NCI-H1417 (cell line): ENCODE data around the gene LAMC3.

Experiments used
- DNase-seq, 3 experiments: peaks; one replicate each; lab custom pipeline; 2025; lab: John Stamatoyannopoulos, UW

The LAMC3 gene

DNA sequence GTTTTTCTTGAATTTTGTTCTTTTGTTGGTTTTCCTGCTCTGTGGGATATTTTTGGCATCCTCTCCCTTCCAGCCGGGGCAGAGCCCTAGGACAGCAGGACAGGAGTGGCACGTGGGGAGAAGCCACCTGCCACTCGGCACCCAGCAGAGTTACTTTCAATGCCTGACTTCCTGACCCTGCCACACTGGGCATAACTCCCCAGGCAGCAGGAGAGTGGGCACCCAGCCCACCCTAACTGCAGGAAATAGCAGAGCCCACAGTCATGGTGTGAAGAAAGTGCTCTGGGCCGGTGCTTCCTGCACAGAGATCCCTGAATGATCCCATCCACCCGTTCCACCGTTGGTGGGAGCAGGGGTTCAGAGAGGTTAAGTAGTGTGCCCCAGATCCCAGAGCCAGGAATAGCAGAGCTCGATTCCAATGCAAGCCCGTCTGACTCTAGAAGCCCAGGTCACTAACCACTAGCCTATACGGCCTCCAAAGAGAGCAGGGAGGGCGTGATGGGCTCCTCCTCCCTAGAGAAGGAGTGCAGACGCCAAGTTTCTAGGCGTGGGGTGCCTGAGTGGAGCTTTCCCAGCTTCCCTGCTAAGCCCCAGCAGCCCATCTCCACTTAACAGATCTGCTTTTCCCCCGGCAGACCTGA, 108.3 kb downstream of the LAMC3 start:
- DNase-seq, result no peak

DNA sequence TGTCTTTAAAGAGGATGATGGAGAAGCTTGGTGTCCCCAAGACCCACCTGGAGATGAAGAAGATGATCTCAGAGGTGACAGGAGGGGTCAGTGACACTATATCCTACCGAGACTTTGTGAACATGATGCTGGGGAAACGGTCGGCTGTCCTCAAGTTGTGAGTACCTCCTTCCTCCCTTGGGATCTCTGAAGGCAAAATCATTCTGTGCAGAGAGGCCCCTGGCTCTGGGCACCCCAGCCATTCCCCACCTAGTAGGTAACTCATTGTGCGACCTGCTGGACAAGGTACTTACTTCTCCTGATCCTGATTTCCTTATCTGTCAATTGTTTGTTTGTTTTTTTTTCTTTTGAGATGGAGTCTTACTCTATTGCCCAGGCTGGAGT, 108.8 kb downstream of the LAMC3 start:
- no peak for DNase-seq

DNA sequence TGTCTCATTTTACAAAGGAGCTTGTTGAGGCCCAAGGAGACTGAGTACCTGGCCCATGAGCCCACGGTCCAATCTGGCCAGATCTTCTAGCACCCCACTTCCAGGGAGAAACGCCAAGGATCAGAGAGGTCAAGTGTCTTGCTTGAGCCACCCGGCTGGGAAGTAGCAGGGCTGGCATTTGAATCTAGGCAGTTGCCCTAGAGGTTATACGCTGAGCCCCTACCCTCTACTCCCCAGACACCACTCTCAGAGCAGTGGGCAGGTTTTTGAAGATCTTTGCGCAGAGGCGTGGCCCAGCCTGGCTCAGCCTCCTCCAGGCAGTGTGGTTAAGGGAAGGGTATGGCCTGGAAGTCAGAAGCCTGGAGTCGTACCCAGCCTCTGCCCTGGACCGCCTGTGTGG, 110.6 kb downstream of the LAMC3 start:
- no peak for DNase-seq

DNA sequence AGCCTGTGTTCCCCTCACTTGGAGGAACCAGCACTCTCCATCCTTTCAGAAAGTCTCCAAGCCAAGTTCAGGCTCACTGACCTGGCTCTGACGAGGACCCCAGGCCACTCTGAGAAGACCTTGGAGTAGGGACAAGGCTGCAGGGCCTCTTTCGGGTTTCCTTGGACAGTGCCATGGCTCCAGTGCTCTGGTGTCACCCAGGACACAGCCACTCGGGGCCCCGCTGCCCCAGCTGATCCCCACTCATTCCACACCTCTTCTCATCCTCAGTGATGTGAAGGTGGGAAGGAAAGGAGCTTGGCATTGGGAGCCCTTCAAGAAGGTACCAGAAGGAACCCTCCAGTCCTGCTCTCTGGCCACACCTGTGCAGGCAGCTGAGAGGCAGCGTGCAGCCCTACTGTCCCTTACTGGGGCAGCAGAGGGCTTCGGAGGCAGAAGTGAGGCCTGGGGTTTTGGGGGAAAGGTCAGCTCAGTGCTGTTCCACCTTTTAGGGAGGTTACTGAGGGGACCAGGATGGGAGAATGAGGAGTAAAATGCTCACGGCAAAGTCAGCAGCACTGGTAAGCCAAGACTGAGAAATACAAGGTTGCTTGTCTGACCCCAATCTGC, 111.8 kb downstream of the LAMC3 start:
- DNase-seq, result no peak

DNA sequence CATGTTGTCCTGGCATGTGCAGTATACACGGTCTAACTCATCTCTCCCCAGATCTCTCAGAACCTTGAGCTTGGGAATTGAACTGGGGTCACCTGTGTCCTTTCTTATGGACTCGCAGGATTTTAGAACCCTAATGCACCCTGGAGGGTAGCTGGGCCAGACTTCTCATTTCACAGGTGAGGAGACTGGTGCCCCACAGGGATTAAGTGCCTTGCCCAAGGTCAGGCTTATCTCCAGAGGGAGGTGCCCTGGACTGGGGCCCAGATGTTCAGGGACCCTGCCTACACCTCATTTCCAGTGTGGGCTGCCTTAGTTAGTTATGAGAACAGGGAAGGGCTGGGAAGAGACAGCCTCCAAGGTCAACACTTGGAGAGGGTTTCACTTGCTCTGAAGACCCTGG, 112.4 kb downstream of the LAMC3 start:
- DNase-seq, result no peak

DNA sequence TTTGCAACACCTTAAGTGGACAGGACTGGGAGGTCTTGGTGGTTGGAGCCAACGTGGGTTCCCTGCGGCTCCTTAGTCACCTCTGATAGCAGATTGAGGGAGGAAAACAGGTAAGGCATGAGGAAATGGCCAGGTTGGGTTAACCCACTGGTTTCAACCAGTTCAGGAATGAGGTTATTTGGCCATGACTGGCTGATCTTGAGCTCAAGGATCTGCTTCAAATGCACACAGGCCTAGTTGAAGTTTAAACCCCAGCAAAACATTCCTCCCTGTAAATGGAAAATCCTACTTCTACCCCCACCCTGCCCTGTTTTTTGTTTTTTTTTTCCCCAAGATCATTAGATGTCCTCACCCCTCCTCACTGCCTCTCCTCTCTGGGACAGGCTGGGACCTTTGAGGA, 113.2 kb downstream of the LAMC3 start:
- DNase-seq, result no peak

DNA sequence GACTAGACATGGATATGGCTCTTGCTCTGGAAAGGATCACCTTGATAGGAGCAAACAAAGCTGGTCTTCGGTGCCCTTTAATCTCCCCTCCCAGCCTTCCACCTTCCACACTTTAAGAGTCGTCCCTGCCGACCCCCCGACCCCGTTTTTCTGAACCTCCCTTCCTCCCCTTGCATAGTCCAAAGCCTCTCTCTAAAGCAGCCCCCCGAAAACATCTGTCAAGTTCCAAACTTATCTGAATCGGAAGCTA, 116.0 kb downstream of the LAMC3 start:
- no peak for DNase-seq

DNA sequence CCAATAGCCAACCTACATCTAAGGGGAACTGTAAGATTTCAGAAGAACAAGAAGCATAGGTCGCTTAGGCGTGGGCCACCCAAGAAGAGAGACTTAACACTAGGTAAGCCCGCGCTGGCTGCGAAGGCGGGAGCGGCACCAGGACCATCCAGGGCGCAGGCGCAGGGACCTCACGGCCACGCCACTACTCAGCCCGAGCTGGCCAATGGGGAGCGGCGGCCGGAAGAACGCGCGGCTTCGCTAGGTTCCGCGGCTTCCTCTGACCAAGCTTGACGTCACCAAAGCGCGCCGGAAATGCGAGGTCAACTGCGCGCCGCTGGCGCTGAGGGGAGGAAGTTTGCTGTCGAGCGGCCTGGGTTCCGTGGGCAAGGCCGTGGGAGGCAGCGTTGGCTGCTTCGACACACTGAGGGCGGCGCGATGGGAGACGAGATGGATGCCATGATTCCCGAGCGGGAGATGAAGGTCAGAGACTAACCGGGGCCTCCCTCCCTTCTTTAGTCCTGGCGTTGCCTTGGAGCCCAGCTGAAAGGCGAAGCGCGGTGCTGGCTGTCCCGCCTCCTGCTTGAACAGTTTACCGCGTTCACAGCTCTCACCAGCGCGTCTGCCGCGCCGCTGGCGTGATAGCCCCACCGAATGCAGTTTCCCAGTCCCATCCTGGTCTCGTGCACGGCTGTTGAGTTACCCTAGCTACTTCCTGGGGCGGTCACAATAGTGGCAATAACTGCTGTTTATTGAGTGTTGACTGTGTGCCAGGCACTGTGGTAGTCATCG, 116.5 kb downstream of the LAMC3 start, which contains the start of gene NUP214:
Gene NUP214 (plus strand): TSS at position 299 of the 771 bp plus-strand sequence. CDS start 119 bp downstream, at position 418.
- peak; percentile 96 to 99 (median 99) for DNase-seq

DNA sequence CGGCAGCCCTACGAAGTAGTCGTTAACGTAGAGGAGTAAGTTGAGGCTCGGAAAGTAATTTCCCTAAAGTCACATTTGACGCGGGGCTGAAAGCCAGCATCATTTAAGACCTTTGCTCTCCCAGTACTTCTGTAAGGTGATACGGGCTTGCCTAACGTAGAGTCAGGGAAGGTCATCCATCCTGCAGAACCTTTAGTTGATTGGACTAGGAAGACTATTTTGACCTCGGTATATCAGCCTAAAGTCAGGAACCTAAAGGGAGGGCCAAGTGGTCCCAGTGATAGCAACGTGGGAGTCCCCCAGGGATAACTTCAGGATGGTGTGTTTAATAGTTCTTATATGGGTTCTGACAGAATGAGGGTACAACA, 117.1 kb downstream of the LAMC3 start:
- DNase-seq, result no peak

DNA sequence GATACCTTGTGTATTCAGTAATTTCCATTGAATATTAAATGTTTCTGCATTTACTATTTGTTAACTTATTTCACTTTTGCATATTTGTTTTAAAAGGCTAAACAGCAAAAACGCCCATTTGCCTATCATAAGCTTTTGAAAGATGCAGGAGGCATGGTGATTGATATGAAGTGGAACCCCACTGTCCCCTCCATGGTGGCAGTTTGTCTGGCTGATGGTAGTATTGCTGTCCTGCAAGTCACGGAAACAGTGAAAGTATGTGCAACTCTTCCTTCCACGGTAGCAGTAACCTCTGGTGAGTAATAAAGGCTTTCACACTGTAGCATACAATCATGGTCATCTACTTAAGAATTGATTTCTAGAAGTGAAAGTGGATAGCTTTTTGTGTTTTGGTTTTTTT, 120.2 kb downstream of the LAMC3 start:
- no peak for DNase-seq

DNA sequence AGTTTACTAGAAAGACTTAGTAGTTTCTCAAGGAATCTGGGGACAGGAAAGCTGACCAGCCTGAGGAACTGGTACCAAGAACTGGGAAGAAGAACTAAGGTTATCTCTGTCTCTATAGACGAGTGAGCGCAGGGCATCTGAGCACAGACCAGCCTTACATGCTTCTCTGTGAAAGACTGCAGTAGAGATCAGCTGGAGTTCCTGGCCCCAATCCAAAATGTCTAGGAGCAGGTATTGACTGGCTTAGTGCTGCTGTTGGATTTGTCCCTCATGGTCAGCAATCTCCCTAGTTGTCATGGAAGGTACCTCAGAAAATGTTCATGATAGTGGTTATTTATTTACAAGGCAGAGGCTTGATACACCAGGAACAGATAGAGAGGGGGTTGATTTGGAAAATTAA, 129.7 kb downstream of the LAMC3 start:
- DNase-seq, result peak in 1 of 3 experiments; percentile 28

DNA sequence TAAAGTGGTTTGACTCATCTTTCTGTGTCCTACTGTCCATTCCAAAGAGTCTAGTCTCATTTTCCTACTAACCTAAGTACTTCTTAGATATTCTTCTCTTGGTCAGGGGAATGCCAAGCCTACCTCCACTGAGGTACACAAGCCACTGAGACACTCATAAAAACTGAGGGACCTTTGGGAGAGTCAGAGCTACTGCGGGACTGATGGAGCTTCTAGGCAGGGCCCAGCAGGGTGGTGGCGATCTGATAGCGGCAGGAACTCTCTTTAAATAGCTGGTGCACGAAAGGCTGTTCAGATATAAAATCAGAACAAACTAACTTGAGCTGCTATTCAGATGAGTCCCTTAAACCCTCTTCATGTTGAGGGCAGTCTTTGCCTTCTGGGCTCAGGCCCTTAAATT, 131.1 kb downstream of the LAMC3 start:
- peak in 1 of 3 experiments; percentile 65 for DNase-seq

DNA sequence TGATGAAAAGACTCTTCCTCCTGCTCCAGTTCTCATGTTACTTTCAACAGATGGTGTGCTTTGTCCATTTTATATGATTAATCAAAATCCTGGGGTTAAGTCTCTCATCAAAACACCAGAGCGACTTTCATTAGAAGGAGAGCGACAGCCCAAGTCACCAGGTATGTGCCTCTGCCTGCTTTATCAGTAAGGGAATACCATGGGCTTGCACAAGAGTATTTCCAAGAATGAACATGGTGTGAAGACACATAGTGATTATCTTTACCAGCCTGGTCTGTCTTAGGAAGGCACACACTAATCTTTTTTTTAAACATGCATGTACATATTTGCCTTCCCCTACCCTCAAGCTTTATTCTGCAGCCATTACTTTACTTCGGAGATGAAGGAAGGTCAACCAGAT, 131.6 kb downstream of the LAMC3 start:
- DNase-seq, result no peak

DNA sequence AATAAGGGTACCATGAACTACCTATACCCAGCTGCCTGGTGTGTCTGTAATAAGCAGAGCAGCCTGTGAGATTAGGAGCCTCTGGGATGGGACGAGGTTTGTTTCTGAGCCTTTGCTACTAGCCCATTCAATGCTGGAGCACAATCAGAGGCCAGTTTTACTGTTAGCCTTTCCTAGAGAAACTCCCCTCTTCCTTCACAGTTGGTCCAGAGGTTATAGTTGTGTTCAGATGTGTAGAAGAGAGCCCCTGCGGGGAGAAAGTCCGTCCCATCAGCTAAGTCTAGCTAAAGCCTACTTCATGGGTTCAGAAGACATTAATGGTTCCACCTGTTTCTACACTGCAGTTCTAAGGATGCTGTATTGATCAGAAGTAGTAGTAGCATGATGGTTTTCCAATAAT, 133.2 kb downstream of the LAMC3 start:
- no peak for DNase-seq
